ENCODE data around the gene CEND1.

- TF ChIP-seq POLR2AphosphoS5 (IDR thresholded peaks at IDR 0.05; ENCODE audit: low read depth, low read length) (peak; percentile 87), CHD2 (IDR thresholded peaks at IDR 0.05; ENCODE audit: low read length, partially characterized antibody) (peak; percentile 10), RAD21 (IDR thresholded peaks at IDR 0.05; ENCODE audit: low read length) (no peak), MXI1 (IDR thresholded peaks at IDR 0.05; ENCODE audit: low read depth, low read length) (peak; percentile 73), CTCF (IDR thresholded peaks at IDR 0.05) (no peak), GABPA (IDR thresholded peaks at IDR 0.05; ENCODE audit: low read depth) (no peak), RXRA (IDR thresholded peaks at IDR 0.05; ENCODE audit: borderline replicate concordance, low read depth) (no peak)
Measured at GRCh38 chr11:777288-778255, 12.3 kb downstream of the CEND1 start, which contains the start of gene GATD1.
